ENCODE measurements around the gene PRKACA.
"Not testable (repeated sequence)": the region's sequence is repeated elsewhere in the genome, so short reads cannot be mapped to it uniquely, and the experiment has no call there.

Gene PRKACA

GRCh38 chr19:14149509-14149994 is 32.0 kb upstream of the PRKACA start:
- peak; percentile 22 for DNase-seq (ENCODE audit: low read depth, low spot score)
- H3K4me3 ChIP-seq (ENCODE audit: low read length) = no peak overlapping the region

- H3K4me3 ChIP-seq (ENCODE audit: low read length) = no peak overlapping the region
- no peak for DNase-seq (ENCODE audit: low read depth, low spot score)
Measured at GRCh38 chr19:14148751-14149410, 31.3 kb upstream of the PRKACA start.

GRCh38 chr19:14147797-14148605 is 30.4 kb upstream of the PRKACA start:
- no peak for DNase-seq (ENCODE audit: low read depth, low spot score)
- H3K4me3 ChIP-seq (ENCODE audit: low read length) = no peak overlapping the region

GRCh38 chr19:14146789-14147216 is 29.2 kb upstream of the PRKACA start:
- no peak for DNase-seq (ENCODE audit: low read depth, low spot score)
- H3K4me3 ChIP-seq (ENCODE audit: low read length) = no peak overlapping the region

GRCh38 chr19:14146169-14146568 is 28.6 kb upstream of the PRKACA start:
- H3K4me3 ChIP-seq (ENCODE audit: low read length); DNase-seq (ENCODE audit: low read depth, low spot score): not testable (repeated sequence)

GRCh38 chr19:14145381-14145780 is 27.8 kb upstream of the PRKACA start:
- H3K4me3 ChIP-seq (ENCODE audit: low read length) = no peak overlapping the region
- no peak for DNase-seq (ENCODE audit: low read depth, low spot score)

- no peak overlapping the region for H3K4me3 ChIP-seq (ENCODE audit: low read length)
- no peak for DNase-seq (ENCODE audit: low read depth, low spot score)
Measured at GRCh38 chr19:14142262-14143190, 25.0 kb upstream of the PRKACA start.

- no peak for DNase-seq (ENCODE audit: low read depth, low spot score)
- H3K4me3 ChIP-seq (ENCODE audit: low read length) = no peak overlapping the region
Measured at GRCh38 chr19:14141041-14141440, 23.5 kb upstream of the PRKACA start.

- H3K4me3 ChIP-seq (ENCODE audit: low read length) = no peak overlapping the region
- DNase-seq (ENCODE audit: low read depth, low spot score) = no peak
Measured at GRCh38 chr19:14139944-14140343, 22.4 kb upstream of the PRKACA start.

GRCh38 chr19:14138576-14139265 is 21.2 kb upstream of the PRKACA start:
- H3K4me3 ChIP-seq (ENCODE audit: low read length) = no peak overlapping the region
- DNase-seq (ENCODE audit: low read depth, low spot score) = no peak

GRCh38 chr19:14136509-14137281 is 19.1 kb upstream of the PRKACA start, which contains the start of gene ASF1B:
Gene ASF1B, minus strand, starts transcription at chr19:14136589. Its CDS starts 133 bp downstream, at chr19:14136456.
- H3K4me3 ChIP-seq (ENCODE audit: low read length) = peak within 1 kb of the TSS; percentile 74
- DNase-seq (ENCODE audit: low read depth, low spot score) = peak; percentile 100

GRCh38 chr19:14135985-14136508 is 18.5 kb upstream of the PRKACA start:
- H3K4me3 ChIP-seq (ENCODE audit: low read length) = peak overlapping the region; percentile 68
- no peak for DNase-seq (ENCODE audit: low read depth, low spot score)

- no peak for DNase-seq (ENCODE audit: low read depth, low spot score)
- H3K4me3 ChIP-seq (ENCODE audit: low read length) = peak overlapping the region; percentile 68
Measured at GRCh38 chr19:14135355-14135754, 17.8 kb upstream of the PRKACA start.

- DNase-seq (ENCODE audit: low read depth, low spot score) = no peak
- no peak overlapping the region for H3K4me3 ChIP-seq (ENCODE audit: low read length)
Measured at GRCh38 chr19:14127929-14128509, 10.5 kb upstream of the PRKACA start.

GRCh38 chr19:14127176-14127575 is 9.6 kb upstream of the PRKACA start:
- no peak for DNase-seq (ENCODE audit: low read depth, low spot score)
- H3K4me3 ChIP-seq (ENCODE audit: low read length) = no peak overlapping the region

- H3K4me3 ChIP-seq (ENCODE audit: low read length) = no peak overlapping the region
- DNase-seq (ENCODE audit: low read depth, low spot score) = no peak
Measured at GRCh38 chr19:14122924-14123323, 5.4 kb upstream of the PRKACA start.

- no peak overlapping the region for H3K4me3 ChIP-seq (ENCODE audit: low read length)
- DNase-seq (ENCODE audit: low read depth, low spot score) = no peak
Measured at GRCh38 chr19:14120497-14120780, 2.9 kb upstream of the PRKACA start.
